GM21528 (cell line): ENCODE data around the gene MYO1G.

ENCODE experiments used
- ATAC-seq: cut with Tn5 transposase; IDR thresholded peaks from one replicate; pipeline ENCODE4 v1.9.1; 2021; ENCODE audit warnings: mild to moderate bottlenecking, moderate library complexity; ENCODE audit not compliant: unreplicated experiment, low FRiP score

Gene MYO1G

GRCh38 chr7:44967571-44968446 lies 11.0 kb downstream of the MYO1G start:
- no peak for ATAC-seq

GRCh38 chr7:44966731-44967538 lies 11.9 kb downstream of the MYO1G start:
- no peak for ATAC-seq

- ATAC-seq = no peak
Observed at GRCh38 chr7:44965937-44966730, 12.7 kb downstream of the MYO1G start.

GRCh38 chr7:44965441-44965903 lies 13.3 kb downstream of the MYO1G start:
- ATAC-seq = no peak

GRCh38 chr7:44964831-44965440 lies 13.9 kb downstream of the MYO1G start:
- no peak for ATAC-seq

- no peak for ATAC-seq
Observed at GRCh38 chr7:44964384-44964830, 14.4 kb downstream of the MYO1G start.

GRCh38 chr7:44963364-44964290 lies 15.2 kb downstream of the MYO1G start:
- no peak for ATAC-seq

- no peak for ATAC-seq
Observed at GRCh38 chr7:44962483-44963251, 16.1 kb downstream of the MYO1G start.

- ATAC-seq = no peak
Observed at GRCh38 chr7:44961844-44962482, 16.9 kb downstream of the MYO1G start.

- no peak for ATAC-seq
Observed at GRCh38 chr7:44960011-44960580, 18.7 kb downstream of the MYO1G start.

- ATAC-seq = no peak
Observed at GRCh38 chr7:44959433-44959951, 19.3 kb downstream of the MYO1G start.

GRCh38 chr7:44958645-44959344 lies 20.0 kb downstream of the MYO1G start:
- no peak for ATAC-seq

GRCh38 chr7:44956157-44956766 lies 22.6 kb downstream of the MYO1G start:
- ATAC-seq = no peak

GRCh38 chr7:44955733-44956132 lies 23.1 kb downstream of the MYO1G start:
- no peak for ATAC-seq

- ATAC-seq = no peak
Observed at GRCh38 chr7:44953156-44953555, 25.7 kb downstream of the MYO1G start.

- ATAC-seq = no peak
Observed at GRCh38 chr7:44949303-44949702, 29.5 kb downstream of the MYO1G start.
